HG03521 (cell line): ENCODE data around the gene LMNB1.
"Not testable (repeated sequence)": the region's sequence is repeated elsewhere in the genome, so short reads cannot be mapped to it uniquely, and the experiment has no call there.

Experiments
- ATAC-seq: cut with Tn5 transposase; IDR thresholded peaks from one replicate; pipeline ENCODE4 v1.9.1; 2021; ENCODE audit warnings: mild to moderate bottlenecking, moderate library complexity; ENCODE audit not compliant: unreplicated experiment

The LMNB1 gene

DNA sequence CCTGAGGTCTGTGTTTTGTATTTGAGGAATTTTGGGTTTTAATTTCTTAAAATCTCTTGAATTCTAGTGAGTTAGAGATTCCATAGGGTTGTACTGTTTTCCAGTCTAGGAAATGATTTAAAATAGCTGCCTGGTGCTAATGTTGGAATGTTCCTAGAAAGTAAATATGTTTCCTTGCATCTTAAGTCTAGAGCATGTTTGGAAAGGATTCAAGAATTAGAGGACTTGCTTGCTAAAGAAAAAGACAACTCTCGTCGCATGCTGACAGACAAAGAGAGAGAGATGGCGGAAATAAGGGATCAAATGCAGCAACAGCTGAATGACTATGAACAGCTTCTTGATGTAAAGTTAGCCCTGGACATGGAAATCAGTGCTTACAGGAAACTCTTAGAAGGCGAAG is 41.8 kb downstream of the LMNB1 start:
- ATAC-seq, result no peak

DNA sequence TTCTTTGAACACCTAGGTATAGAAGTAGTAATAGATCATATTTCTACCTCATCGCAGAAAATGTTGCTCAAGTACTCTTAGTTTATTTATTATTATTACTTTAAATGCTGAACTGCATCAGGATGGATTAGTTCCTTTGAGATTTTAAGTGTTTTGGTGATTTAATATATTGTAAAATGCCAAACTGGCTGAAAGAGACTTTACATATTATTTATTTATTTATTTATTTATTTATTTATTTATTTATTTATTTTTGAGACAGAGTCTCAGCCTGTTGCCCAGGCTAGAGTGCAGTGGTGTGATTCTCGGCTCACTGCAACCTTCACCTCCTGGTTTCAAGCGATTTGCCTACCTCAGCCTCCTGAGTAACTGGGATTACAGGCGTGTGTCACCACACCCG is 42.3 kb downstream of the LMNB1 start:
- ATAC-seq, result no peak

DNA sequence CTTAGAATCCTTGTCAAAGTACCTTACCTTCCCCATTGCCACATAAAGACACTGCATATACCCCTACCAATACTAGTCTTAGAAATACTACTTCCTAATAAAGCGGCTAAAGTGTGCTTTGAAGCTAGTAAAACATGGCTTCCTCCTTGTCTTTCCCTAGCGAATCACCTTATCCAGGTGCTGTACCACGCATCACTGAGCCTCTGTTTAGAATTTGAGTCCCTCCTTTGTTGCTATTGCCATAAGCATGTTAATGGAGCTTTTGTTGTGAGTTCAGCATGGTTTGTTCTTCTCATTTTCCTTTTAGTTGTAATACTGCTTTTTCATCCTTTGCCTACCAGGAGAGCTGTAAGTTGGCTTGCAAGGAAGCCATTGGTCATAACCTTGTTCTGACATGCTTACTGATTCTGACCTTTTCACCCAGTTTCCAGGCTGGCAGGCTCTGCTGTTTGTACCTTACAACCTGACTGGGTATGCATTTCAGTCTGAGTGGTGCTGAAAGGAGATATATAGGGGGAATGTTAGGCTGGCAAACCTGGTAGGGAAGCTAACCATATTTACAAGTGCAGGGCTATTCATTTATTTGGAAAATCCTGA is 49.8 kb downstream of the LMNB1 start:
- ATAC-seq, result no peak

DNA sequence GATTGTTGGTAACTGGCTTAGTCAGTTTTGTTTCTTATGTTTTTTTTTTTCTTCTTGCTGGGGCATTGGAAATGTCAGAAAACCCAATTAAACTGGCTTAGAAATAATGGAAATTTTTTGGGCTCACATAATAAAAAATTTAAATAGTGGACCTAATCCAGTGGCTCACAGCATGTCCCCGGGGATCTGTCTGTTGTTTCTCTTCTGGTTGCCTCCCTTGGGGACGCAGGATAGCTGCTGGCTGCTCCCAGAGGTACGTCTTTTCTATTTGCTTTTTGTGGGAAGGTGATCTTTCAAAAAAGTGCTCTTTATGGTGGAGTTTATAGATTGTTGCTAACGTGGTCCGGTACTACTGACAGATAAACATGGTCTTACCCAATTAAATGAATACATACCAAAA is 52.2 kb downstream of the LMNB1 start:
- ATAC-seq, result no peak

DNA sequence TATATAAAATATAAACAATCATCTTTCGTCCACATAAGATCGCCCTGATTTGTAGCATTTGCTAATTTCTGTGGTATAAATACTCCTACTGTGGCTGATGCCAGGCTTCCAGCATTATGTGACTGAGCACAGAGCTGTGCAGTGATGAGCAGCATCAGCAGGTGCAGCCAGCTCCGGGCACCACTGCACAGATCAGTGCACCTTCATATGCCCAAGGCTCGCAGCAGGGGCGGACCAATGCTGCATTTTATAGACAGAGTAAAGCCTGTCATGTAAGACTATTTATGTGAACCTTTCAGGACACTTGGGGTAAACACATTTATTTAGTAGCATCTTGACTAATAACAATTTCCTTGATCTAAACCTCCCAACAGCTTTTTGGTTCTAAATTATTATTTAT is 53.1 kb downstream of the LMNB1 start:
- no peak for ATAC-seq

DNA sequence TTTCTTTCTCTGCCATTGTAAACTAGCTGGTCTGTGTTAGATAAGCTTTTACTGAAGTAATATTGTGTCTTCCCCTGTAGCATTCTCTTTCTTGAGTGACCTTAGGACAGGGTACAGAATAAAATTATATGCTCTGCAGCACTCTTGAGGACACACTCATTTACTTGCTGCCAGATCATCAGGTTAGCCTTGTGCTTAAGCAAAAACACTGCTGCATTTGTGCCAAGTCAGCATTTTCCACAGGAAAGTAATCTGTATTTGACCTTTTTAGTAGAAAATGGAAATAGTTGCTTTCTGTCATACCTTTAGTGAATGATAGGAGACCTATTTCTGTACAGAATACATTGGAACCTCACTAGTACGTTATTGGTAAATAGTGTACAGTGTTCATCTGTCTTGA is 54.2 kb downstream of the LMNB1 start:
- ATAC-seq, result no peak

DNA sequence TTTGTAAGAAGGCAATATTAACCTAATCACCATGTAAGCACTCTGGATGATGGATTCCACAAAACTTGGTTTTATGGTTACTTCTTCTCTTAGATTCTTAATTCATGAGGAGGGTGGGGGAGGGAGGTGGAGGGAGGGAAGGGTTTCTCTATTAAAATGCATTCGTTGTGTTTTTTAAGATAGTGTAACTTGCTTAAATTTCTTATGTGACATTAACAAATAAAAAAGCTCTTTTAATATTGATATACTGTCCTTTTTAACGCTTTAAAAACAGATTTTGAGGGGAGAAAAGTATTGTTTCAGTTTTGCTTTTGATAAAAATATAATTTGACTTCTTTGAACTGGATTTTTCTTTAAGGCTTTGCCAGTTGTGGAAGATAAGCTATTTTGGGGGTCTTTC is 59.8 kb downstream of the LMNB1 start:
- no peak for ATAC-seq

DNA sequence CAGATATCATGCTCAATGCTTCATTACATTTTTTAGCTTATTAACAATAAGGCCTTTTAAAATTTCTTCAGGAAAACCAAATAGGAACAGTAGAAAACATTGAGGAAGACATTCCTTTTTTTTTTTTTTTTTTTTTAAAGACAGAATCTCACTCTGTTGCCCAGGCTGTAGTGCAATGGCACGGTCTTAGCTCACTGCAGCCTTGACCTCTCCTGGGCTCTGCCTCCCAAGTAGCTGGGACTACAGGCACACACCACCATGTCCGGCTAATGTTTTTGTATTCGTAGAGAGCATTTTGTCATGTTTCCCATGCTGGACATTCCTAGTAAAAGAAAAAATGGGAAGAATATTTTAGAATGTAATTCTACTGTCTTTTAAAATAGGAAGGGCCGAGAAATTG is 60.3 kb downstream of the LMNB1 start:
- no peak for ATAC-seq

DNA sequence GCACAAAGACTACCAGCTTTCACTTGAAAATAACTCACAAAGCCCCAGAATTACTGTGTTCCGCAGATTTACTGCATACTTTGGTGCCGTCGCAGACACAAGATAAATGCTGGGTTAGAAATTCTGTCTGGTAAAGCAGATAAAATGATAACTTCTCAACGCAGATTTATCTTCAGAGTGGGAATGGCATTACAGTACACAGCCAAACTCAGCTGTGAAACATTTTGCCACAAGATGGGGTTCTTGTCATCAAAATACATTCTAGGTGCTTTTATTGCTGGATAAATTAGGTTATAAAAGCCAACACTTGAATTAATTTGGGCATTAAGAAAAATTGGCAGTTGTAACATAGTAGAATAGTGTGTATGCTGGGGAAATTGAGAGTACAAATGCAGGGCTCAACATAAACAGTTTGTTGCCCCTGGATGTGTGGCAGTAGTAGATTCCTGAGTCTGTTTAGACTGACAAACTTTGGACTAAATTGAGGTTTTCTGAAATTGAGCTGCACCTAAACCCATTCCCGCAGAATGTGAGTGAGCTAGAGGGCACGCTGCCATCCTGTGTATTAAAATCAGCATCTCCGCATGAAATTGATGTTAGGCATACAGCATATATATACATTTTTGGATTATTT is 61.1 kb downstream of the LMNB1 start:
- no peak for ATAC-seq

DNA sequence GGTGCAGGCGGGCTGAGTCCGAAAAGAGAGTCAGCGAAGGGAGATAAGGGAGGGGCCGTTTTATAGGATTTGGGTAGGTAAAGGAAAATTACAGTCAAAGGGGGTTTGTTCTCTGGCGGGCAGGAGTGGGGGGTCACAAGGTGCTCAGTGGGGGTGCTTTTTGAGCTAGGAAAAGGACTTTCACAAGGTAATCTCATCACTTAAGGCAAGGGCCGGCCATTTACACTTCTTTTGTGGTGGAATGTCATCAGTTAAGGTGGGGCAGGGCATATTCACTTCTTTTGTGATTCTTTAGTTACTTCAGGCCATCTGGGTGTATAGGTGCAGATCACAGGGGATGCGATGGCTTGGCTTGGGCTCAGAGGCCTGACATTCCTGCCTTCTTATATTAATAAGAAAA is 62.5 kb downstream of the LMNB1 start:
- not testable (repeated sequence) for ATAC-seq

DNA sequence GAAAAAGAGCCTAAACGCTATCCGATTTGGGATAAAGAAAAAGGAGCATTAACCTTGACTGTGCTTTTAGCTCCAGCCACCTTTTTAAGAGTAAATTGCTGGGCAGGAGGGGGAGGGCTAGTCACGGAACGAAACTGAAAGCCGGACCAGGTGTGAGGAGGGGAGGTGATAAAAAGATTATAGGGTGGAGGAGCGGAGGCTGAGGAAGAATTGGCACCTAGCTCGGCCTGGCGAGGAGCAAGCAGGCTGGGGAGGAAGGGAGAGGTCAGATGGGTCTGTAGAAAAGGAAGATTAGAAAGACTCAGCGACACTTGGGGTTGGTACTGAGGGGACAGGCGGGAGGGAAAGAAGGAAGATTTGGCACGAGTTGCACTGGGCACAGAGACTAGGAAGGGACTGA is 66.4 kb downstream of the LMNB1 start:
- ATAC-seq, result not testable (repeated sequence)

DNA sequence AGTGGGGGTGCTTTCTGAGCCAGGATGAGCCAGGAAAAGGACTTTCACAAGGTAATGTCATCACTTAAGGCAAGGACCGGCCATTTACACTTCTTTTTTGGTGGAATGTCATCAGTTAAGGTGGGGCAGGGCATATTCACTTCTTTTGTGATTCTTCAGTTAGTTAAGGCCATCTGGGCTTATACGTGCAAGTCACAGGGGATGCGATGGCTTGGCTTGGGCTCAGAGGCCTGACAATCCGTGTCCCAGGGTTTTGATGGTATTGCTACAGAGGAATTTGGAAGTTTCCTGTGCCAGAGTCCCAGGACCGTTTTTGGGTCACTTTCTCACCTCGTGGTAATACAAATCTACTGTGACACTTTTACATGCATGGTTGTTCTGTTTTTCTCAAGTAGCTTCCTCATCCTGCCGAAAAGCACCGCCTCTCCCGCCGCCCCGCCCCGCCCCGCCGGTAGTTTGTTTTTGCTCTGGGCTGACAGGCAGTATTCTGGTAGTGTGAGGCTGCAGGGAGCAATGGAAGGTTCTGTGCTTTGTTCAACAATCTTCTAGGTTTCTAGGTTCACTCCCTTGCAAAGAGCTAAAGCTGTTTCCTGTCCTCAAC is 68.6 kb downstream of the LMNB1 start:
- ATAC-seq, result peak; percentile 48

DNA sequence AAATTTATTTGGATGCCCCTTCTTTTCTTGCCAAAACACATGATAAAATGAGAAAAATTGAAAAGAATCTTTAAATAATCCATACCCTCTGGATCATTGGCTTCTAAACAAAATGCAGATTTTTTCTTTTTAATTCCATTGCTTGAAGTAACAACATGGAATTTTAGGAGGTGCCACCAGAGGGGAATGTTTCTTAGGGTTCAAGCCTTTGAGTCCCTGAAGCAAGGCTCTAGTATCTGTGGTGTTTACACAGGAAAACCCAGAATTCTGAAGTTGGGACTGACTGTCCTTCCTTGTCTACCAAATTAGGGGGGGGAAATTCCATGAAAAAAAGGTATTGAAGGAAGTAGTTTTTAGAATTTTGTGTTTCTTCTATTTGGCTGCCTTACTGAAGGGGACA is 69.4 kb downstream of the LMNB1 start:
- ATAC-seq, result no peak

DNA sequence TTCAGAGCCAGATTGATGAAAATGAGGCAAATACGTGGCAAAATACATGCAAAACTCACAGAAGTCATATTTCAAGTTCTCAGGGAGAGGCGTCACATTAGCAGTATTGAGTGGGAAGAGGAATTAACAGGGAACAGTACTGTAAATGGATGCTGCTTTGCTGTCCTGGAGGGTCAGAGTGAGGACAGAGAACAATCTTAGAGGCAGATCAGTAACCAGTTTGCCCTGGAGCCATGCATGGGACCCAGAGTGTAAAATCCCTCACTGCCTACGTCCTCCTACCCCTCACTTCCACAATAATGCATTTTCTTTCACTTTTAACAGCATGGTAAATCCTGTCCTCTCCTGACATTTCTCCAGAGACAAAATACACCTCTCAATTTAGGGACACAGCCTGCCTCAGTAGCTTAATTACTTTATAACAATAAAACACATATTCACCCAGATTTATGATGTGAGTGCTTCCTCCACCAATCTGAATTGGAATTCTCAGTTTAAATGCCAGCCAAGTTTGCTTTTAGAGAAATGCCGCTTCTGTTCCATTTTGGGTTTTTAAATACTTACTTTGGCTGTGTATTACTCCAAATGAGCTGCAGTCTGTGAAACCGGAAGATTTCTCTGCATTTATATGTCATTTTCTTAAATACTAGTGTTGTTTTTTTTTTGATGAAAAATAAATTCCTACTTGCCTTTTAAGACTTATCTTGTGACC is 70.0 kb downstream of the LMNB1 start:
- no peak for ATAC-seq

DNA sequence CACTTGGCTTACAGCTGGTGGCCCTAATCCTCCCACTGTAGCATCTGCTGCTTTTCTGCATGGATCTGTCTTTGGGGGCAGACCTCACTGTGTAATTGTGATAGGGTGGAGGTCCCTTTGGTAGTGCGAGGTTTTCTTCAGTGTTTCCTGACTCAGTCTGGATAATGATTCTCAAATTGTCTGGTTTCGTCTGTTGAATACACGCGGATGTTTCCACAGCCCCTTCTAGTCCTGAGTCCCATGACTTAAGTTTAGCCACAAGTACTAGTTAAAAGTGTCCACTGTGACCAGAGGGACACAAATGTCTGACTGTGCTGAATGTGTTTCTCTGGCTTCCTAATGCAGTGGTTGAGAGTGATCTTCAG is 70.5 kb downstream of the LMNB1 start:
- ATAC-seq, result no peak

DNA sequence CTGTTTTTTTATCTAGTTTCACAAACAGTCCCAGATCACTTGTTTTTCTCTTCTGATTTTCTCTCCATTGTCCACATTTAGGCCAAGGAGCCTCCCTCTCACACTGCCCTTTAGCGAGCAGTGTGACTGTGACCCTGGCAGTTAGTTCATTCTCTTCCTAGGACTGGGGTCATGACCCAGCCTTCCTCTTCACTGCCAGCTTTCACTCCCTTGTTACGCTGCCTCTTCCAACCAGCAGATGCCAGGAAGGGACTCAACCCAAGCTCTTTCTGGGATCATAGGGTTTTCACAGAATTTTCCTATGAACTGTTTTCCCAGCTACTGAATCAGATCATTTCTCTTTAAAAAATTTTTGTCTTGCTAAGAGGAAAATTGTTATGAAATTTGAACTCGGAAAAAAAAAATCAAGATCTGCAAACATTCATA is 70.9 kb downstream of the LMNB1 start:
- no peak for ATAC-seq

DNA sequence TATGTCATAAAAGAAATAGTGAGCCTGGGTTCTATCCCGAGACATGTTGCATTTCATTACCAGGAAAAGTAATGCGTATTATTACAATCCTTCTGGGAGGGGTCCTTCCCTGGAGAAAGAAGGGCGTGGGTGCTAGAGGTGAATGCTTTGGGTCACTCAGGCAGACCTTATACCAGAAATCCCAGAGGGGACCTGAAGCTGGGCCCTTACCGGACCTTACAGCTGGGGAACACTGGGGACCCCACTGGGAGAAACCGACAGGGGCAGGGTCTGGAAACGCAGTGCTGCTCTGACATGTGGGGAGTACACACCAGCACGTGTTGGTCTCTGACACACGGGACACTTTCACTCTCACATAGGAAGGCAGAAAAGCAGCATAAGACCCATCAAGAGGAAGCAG is 71.3 kb downstream of the LMNB1 start:
- ATAC-seq, result no peak

DNA sequence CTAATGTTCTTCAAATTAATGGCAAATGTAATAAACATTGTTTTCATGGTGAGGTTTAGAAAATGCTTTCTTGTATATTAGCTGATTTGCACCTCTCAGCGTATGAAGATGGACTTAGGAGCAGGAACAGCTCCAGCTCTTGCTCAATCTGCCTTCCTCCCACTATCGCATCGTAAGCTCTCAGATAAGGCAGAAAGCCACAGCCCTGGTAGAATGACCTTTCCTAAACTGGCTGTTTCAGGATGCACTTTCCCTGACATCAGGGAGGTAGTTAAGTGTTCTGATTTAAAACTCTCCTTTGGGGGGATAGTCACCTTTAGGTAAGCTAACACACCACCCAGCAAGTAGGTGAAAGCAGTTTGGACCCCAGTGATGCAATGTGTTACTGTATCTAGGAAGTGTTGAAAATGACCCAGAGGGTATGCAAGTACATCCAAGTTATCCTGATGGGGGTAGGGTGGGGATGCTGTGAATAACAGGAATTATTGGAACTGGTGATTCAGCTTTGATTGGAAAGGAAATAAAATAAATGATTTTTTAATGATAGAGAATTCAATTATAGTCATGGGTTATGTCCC is 72.3 kb downstream of the LMNB1 start:
- ATAC-seq, result no peak

DNA sequence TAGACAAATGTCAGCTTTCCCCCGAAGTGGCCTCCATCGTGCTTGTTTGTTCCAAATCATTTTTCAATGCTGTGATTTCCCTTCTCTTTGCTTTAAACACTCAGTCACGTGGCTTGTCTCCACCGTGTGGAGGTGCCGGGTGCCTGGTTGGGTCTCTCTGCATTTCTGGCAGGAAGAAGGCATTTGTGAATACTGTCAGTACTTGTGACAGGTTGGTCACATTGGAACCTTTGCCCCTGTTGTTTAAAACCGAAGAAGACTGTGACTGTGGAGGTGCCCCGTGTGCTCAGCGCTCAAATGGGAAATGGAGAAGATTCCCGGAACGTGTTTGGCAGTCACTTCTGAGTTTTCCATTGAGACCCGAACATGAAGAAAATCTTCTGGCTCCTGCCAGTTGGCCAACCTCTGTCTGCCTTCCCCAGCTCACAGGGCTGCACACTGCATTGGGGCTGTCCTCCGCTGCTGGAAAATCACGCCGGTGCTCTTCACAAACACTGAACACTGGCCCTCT is 74.6 kb downstream of the LMNB1 start:
- ATAC-seq, result no peak

DNA sequence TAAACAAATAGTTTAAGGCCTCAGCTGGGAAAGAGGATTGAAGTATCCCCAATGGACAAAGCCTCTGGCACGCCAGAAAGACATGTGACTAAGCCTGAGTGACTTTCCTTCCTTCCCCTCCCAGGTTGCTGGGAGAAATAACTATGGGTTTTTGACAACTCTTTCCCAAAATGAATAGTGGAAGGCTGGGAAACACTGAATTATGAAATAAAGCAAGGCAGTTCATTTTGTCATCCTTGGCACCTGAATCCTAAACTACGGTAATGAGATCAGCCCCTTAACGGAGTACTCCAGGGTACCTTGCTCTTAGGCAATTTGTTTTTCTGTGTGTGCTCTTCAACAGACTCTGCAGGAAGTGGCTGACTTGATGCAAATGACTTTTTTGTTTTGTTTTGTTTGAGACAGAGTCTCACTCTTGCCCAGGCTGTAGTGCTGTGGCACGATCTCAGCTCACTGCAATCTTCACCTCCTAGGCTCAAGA is 75.2 kb downstream of the LMNB1 start:
- ATAC-seq, result peak; percentile 69

DNA sequence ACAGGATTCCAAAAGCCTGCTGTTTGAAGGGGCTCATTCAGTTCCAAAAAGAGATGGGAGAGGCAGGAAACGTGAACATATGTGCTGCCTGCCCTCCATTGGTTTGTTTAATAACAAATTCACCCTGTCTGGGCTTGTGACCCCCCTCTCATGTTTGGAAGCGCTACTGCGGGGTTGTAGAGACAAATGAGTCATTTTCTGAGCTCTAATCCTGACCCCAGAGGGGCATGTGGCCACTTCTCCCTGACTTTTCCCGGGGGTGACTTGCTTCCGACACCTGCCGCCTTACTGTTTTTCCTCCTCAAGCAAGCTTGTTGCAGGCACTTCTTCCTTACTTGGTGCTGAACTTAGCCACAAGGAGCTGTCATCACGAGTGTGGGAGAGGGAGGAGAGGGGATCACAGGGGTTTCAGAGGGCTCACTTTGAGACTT is 75.9 kb downstream of the LMNB1 start:
- no peak for ATAC-seq
